ENCODE results near the gene HS6ST2. TPM values are rescaled to one million over a fixed set of nuclear protein-coding genes. Genes with fewer than 3 reads are reported as not detected.

The HS6ST2 gene
- polyA plus RNA-seq, 1 of the 3 experiments (the other 2 are of a cell fraction), result 0.05 TPM

DNA sequence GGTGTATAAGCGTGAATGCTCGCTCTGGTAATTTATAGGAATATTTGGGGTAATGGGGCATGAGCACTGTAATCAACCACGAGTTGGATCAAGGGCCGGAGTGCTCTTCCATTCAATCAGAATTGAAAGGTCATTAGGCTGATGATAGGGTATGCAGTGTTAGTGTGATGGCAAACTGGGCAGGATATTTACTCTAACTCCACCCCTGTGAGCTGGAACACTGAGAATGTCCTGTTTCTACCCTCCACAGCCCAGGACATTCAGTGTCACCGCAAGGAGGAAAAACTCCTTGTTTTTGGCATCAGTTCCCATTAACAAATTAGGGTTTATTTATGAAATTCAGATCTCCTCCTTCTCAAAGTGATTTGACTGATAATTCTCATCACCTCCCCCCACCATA lies 137.8 kb downstream of the HS6ST2 start:
- 36% methylated on average over 5 of the region's 5 CpGs for WGBS (ENCODE audit: low lambda C conversion rate)
- no peak for TF ChIP-seq JUND (IDR thresholded peaks at IDR 0.05)
- TF ChIP-seq, protein P1, sequence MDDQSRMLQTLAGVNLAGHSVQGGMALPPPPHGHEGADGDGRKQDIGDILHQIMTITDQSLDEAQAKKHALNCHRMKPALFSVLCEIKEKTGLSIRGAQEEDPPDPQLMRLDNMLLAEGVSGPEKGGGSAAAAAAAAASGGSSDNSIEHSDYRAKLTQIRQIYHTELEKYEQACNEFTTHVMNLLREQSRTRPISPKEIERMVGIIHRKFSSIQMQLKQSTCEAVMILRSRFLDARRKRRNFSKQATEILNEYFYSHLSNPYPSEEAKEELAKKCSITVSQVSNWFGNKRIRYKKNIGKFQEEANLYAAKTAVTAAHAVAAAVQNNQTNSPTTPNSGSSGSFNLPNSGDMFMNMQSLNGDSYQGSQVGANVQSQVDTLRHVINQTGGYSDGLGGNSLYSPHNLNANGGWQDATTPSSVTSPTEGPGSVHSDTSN (IDR thresholded peaks at IDR 0.05), result no peak
- TF ChIP-seq, protein P2, sequence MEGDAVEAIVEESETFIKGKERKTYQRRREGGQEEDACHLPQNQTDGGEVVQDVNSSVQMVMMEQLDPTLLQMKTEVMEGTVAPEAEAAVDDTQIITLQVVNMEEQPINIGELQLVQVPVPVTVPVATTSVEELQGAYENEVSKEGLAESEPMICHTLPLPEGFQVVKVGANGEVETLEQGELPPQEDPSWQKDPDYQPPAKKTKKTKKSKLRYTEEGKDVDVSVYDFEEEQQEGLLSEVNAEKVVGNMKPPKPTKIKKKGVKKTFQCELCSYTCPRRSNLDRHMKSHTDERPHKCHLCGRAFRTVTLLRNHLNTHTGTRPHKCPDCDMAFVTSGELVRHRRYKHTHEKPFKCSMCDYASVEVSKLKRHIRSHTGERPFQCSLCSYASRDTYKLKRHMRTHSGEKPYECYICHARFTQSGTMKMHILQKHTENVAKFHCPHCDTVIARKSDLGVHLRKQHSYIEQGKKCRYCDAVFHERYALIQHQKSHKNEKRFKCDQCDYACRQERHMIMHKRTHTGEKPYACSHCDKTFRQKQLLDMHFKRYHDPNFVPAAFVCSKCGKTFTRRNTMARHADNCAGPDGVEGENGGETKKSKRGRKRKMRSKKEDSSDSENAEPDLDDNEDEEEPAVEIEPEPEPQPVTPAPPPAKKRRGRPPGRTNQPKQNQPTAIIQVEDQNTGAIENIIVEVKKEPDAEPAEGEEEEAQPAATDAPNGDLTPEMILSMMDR (IDR thresholded peaks at IDR 0.05), result no peak
- no peak for TF ChIP-seq EP300 (IDR thresholded peaks at IDR 0.05; ENCODE audit: borderline replicate concordance in 1 of 2, low read depth in 1 of 2, low read length in 1 of 2)
- no peak overlapping the region for H2AFZ ChIP-seq (ENCODE audit: low read depth)
- no peak overlapping the region for H3K27ac ChIP-seq (ENCODE audit: low read depth in 2 of 2, low read length in 1 of 2)
- DNase-seq, result no peak
- H3K9ac ChIP-seq, result no peak overlapping the region
- no peaks in the 10 kb centered on the region for H3F3A ChIP-seq (replicated peaks; ENCODE audit: insufficient read depth)
- H3K4me2 ChIP-seq, result no peak overlapping the region
- H3K9me2 ChIP-seq, result no peaks in the 10 kb centered on the region
- no peaks in the 10 kb centered on the region; a peak in 1 of 4 replicates for H3K4me1 ChIP-seq (ENCODE audit: control insufficient read depth in 1 of 2, insufficient read depth in 2 of 2, low read depth in 1 of 2, low read length in 1 of 2)
- ChIA-PET CTCF (no interaction called here), POLR2A (no interaction called here)
- no peak overlapping the region for H3K4me3 ChIP-seq (ENCODE audit: low read depth in 2 of 2, low read length in 1 of 2)
- H3K79me2 ChIP-seq (ENCODE audit: insufficient read depth), result no peaks in the 10 kb centered on the region
- H4K20me1 ChIP-seq (ENCODE audit: insufficient read depth), result no peaks in the 10 kb centered on the region
- H3K9me3 ChIP-seq, result no peaks in the 10 kb centered on the region
- no peaks in the 10 kb centered on the region; the same call in 1 of the 2 replicates for H3K27me3 ChIP-seq (ENCODE audit: insufficient read depth)
- no peaks in the 10 kb centered on the region for H3K36me3 ChIP-seq (replicated peaks in 1 of 2; ENCODE audit: control insufficient read depth in 1 of 2, insufficient read depth in 2 of 2, low read length in 1 of 2)

DNA sequence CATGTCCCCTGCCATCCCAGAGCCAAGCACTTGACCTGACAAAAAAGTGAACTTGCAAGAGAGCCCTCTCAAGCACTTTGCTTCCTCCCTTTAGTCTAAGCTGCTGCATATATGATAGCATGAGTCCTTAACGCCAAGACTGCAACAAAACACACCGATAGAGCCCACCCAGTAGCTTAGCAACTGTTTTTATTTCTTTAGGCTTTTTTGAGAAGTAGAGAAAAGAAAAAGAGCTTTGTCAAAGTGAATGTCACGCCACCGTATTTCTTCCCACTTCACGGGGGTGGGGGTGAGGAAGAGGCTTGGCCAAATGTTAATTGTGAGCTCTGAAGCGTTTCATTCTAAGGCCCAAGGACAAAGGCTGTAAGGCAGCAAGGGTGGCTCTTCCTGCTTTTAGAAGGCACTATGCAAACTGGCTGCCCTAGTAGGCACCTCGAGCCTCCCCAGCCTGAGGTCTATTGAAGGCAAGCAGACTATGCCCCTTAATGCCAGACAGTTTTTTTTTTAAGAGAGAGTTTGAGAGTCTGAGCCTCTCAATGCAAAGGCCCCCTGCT lies 138.6 kb downstream of the HS6ST2 start:
- Histone ChIP-seq H3F3A (replicated peaks; ENCODE audit: insufficient read depth) (no peaks in the 10 kb centered on the region), H3K4me3 (ENCODE audit: low read depth in 2 of 2, low read length in 1 of 2) (no peak overlapping the region), H3K36me3 (replicated peaks in 1 of 2; ENCODE audit: control insufficient read depth in 1 of 2, insufficient read depth in 2 of 2, low read length in 1 of 2) (no peaks in the 10 kb centered on the region), H3K27me3 (ENCODE audit: insufficient read depth) (no peaks in the 10 kb centered on the region; the same call in 1 of the 2 replicates), H2AFZ (ENCODE audit: low read depth) (no peak overlapping the region), H3K9me2 (no peaks in the 10 kb centered on the region), H3K27ac (ENCODE audit: low read depth in 2 of 2, low read length in 1 of 2) (no peak overlapping the region), H3K4me1 (ENCODE audit: control insufficient read depth in 1 of 2, insufficient read depth in 2 of 2, low read depth in 1 of 2, low read length in 1 of 2) (no peaks in the 10 kb centered on the region; a peak in 1 of 4 replicates), H3K4me2 (no peak overlapping the region), H3K9ac (no peak overlapping the region), H3K79me2 (ENCODE audit: insufficient read depth) (no peaks in the 10 kb centered on the region), H3K9me3 (no peaks in the 10 kb centered on the region), H4K20me1 (ENCODE audit: insufficient read depth) (no peaks in the 10 kb centered on the region)
- ChIA-PET POLR2A (no interaction called here), CTCF (no interaction called here)
- WGBS (ENCODE audit: low lambda C conversion rate), result 16% methylated on average over 7 of the region's 7 CpGs
- DNase-seq, result no peak
- TF ChIP-seq GATA2 (CRISPR knock-in tag; IDR thresholded peaks at IDR 0.05) (no peak), TCF12 (IDR thresholded peaks at IDR 0.05) (no peak), JUND (IDR thresholded peaks at IDR 0.05) (no peak), NRF1 (IDR thresholded peaks at IDR 0.05; ENCODE audit: low read depth, low read length) (no peak), EP300 (IDR thresholded peaks at IDR 0.05; ENCODE audit: borderline replicate concordance in 1 of 2, low read depth in 1 of 2, low read length in 1 of 2) (no peak), MXI1 (IDR thresholded peaks at IDR 0.05; ENCODE audit: low read depth, low read length) (no peak), FOXM1 (IDR thresholded peaks at IDR 0.05; ENCODE audit: low read depth) (no peak), POLR2AphosphoS5 (IDR thresholded peaks at IDR 0.05; ENCODE audit: low read depth, low read length) (no peak), FOSL2 (IDR thresholded peaks at IDR 0.05; ENCODE audit: borderline replicate concordance, low read depth) (no peak), FOXJ3 (CRISPR knock-in tag; IDR thresholded peaks at IDR 0.05) (no peak), YY1 (IDR thresholded peaks at IDR 0.05; ENCODE audit: low read depth) (no peak), RCOR1 (IDR thresholded peaks at IDR 0.05; ENCODE audit: low read length) (no peak), RFX5 (IDR thresholded peaks at IDR 0.05; ENCODE audit: low read length) (no peak), SMC3 (IDR thresholded peaks at IDR 0.05; ENCODE audit: low read depth, low read length) (no peak)
- TF ChIP-seq, protein P3, sequence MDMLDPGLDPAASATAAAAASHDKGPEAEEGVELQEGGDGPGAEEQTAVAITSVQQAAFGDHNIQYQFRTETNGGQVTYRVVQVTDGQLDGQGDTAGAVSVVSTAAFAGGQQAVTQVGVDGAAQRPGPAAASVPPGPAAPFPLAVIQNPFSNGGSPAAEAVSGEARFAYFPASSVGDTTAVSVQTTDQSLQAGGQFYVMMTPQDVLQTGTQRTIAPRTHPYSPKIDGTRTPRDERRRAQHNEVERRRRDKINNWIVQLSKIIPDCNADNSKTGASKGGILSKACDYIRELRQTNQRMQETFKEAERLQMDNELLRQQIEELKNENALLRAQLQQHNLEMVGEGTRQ (IDR thresholded peaks at IDR 0.05; ENCODE audit: borderline replicate concordance, low read depth, low read length), result no peak
- TF ChIP-seq, protein P4, sequence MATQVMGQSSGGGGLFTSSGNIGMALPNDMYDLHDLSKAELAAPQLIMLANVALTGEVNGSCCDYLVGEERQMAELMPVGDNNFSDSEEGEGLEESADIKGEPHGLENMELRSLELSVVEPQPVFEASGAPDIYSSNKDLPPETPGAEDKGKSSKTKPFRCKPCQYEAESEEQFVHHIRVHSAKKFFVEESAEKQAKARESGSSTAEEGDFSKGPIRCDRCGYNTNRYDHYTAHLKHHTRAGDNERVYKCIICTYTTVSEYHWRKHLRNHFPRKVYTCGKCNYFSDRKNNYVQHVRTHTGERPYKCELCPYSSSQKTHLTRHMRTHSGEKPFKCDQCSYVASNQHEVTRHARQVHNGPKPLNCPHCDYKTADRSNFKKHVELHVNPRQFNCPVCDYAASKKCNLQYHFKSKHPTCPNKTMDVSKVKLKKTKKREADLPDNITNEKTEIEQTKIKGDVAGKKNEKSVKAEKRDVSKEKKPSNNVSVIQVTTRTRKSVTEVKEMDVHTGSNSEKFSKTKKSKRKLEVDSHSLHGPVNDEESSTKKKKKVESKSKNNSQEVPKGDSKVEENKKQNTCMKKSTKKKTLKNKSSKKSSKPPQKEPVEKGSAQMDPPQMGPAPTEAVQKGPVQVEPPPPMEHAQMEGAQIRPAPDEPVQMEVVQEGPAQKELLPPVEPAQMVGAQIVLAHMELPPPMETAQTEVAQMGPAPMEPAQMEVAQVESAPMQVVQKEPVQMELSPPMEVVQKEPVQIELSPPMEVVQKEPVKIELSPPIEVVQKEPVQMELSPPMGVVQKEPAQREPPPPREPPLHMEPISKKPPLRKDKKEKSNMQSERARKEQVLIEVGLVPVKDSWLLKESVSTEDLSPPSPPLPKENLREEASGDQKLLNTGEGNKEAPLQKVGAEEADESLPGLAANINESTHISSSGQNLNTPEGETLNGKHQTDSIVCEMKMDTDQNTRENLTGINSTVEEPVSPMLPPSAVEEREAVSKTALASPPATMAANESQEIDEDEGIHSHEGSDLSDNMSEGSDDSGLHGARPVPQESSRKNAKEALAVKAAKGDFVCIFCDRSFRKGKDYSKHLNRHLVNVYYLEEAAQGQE (IDR thresholded peaks at IDR 0.05; ENCODE audit: low read depth, low read length), result no peak
- TF ChIP-seq, protein P5, sequence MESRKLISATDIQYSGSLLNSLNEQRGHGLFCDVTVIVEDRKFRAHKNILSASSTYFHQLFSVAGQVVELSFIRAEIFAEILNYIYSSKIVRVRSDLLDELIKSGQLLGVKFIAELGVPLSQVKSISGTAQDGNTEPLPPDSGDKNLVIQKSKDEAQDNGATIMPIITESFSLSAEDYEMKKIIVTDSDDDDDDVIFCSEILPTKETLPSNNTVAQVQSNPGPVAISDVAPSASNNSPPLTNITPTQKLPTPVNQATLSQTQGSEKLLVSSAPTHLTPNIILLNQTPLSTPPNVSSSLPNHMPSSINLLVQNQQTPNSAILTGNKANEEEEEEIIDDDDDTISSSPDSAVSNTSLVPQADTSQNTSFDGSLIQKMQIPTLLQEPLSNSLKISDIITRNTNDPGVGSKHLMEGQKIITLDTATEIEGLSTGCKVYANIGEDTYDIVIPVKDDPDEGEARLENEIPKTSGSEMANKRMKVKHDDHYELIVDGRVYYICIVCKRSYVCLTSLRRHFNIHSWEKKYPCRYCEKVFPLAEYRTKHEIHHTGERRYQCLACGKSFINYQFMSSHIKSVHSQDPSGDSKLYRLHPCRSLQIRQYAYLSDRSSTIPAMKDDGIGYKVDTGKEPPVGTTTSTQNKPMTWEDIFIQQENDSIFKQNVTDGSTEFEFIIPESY (IDR thresholded peaks at IDR 0.05; ENCODE audit: borderline replicate concordance, low read depth), result no peak

Measured in SK-N-SH (cell line).